Natural killer cell treated with Interleukin-12 subunit alpha and Interleukin-12 subunit beta and Interleukin-15 and Interleukin-18, amount 100 ng/mL, for 72 hours (primary cell): ENCODE results near the gene HOXB4. TPM values are rescaled to one million over a fixed set of nuclear protein-coding genes. Genes with fewer than 3 reads are reported as not detected.

Source experiments
- ATAC-seq, 2 donors: fragments of 150-1000 bp; cut with Tn5 transposase in 1 of 2; sonication (Bioruptor Pico), chemical (Tn5 transposase) in 1 of 2; 2 replicates each; pipeline ENCODE4 v1.10.0; 2021
- DNase-seq: peaks from one replicate; pipeline ENCODE4 v3.0.0; 2022; ENCODE audit warnings: low spot score
- H3K27ac Mint-ChIP-seq, 2 donors: 1 replicate in 1 of 2; 2 replicates in 1 of 2; pipeline ENCODE4 v1.8.0; 2022; ENCODE audit warnings: mixed read lengths in 2 of 2, mild to moderate bottlenecking in 1 of 2, moderate library complexity in 1 of 2
- H3K27me3 Mint-ChIP-seq, 2 donors: 1 replicate in 1 of 2; 2 replicates in 1 of 2; pipeline ENCODE4 v1.8.0; 2022; ENCODE audit warnings: mixed read lengths in 2 of 2
- H3K36me3 Mint-ChIP-seq: one replicate; pipeline ENCODE4 v1.8.0; 2022; ENCODE audit warnings: mixed read lengths
- H3K4me1 Mint-ChIP-seq, 2 donors: 1 replicate in 1 of 2; 2 replicates in 1 of 2; pipeline ENCODE4 v1.8.0; 2022; ENCODE audit warnings: low read depth in 2 of 2, mixed read lengths in 2 of 2, mild to moderate bottlenecking in 1 of 2
- H3K4me3 Mint-ChIP-seq: one replicate; pipeline ENCODE4 v1.8.0; 2022; ENCODE audit warnings: mixed read lengths
- H3K9me3 Mint-ChIP-seq: 2 replicates; pipeline ENCODE4 v1.8.0; 2022; ENCODE audit warnings: mixed read lengths
- total RNA-seq, 2 donors: library from RNA; stranded (reverse); gene quantifications; one replicate each; pipeline ENCODE4 v1.2.3, GENCODE V29; 2022

Gene HOXB4
- total RNA-seq, 2 donors from 2014 or later, result 6.9 to 8.2 TPM

DNA sequence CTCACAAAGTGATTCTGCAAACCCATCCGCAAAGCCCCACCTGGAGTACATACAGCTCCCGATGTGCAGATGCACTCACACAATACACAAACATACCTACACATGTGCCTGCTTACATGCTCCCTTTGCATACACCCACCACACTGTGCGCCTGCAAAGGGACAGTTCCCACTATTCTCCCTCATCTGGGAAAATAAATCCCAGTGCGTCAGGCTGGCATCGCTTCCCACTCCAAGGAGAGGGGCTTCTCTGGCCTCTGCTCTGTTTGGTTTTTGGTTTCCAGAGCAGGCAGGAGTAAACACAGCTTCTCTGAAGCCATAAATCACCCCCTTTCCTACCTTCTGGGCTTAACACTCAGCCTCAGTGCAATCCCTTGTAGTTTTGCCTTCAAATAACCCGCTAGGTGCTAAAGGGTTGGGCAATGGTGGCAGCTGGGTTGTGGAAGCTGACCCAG lies 14.7 kb downstream of the HOXB4 start:
- ATAC-seq (no peak), DNase-seq (no peak)
- no peaks in the 10 kb centered on the region for H3K36me3 Mint-ChIP-seq
- no peak overlapping the region for H3K4me3 Mint-ChIP-seq
- peaks cover 0 to 2% of the 10 kb centered on the region in 2 donors for H3K27me3 Mint-ChIP-seq
- H3K27ac Mint-ChIP-seq, result no peak overlapping the region
- H3K4me1 Mint-ChIP-seq, result peaks cover 11 to 33% of the 10 kb centered on the region in 2 donors
- no peaks in the 10 kb centered on the region for H3K9me3 Mint-ChIP-seq

DNA sequence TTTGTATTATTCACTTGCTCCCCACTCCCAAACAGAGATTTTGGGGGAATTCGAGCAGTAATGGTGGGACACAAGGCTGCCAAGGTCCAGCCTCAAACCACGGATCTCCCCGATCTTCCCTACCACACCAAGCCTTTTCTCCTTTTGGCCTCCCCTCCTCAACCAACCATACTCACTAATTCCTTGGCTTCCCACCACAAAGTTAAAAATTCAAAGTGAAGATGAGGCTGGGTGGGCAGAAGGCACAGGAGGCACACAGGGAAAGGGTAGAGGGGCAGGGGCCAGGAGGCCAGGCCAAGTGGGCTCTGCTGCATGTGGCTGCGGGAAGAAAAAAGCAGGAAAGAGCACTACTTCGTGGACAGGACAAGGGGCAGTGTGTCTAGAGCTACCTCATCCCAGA lies 15.2 kb downstream of the HOXB4 start:
- Mint-ChIP-seq H3K27ac (no peak overlapping the region), H3K9me3 (no peaks in the 10 kb centered on the region), H3K4me3 (no peak overlapping the region), H3K36me3 (no peaks in the 10 kb centered on the region), H3K4me1 (peaks cover 11 to 31% of the 10 kb centered on the region in 2 donors), H3K27me3 (peaks cover 0 to 2% of the 10 kb centered on the region in 2 donors)
- DNase-seq (no peak), ATAC-seq (no peak)

GRCh38 chr17:48561884-48562810 lies 16.0 kb downstream of the HOXB4 start:
- Mint-ChIP-seq H3K4me3 (no peak overlapping the region), H3K4me1 (peaks cover 11 to 31% of the 10 kb centered on the region in 2 donors), H3K27ac (peak overlapping the region in 1 of 2 donors; percentile 12), H3K27me3 (peaks cover 0 to 2% of the 10 kb centered on the region in 2 donors), H3K36me3 (no peaks in the 10 kb centered on the region), H3K9me3 (no peaks in the 10 kb centered on the region)
- ATAC-seq, result no peak
- no peak for DNase-seq

GRCh38 chr17:48559840-48560817 lies 18.0 kb downstream of the HOXB4 start:
- peaks cover 0 to 4% of the 10 kb centered on the region in 2 donors for H3K27me3 Mint-ChIP-seq
- no peak overlapping the region for H3K4me3 Mint-ChIP-seq
- no peaks in the 10 kb centered on the region for H3K9me3 Mint-ChIP-seq
- peaks cover 15 to 47% of the 10 kb centered on the region in 2 donors for H3K4me1 Mint-ChIP-seq
- H3K27ac Mint-ChIP-seq, result no peak overlapping the region
- ATAC-seq, result no peak
- DNase-seq, result no peak
- no peaks in the 10 kb centered on the region for H3K36me3 Mint-ChIP-seq

- no peaks in the 10 kb centered on the region for H3K36me3 Mint-ChIP-seq
- peak overlapping the region in 1 of 2 donors; percentile 45 for H3K27ac Mint-ChIP-seq
- no peak overlapping the region for H3K4me3 Mint-ChIP-seq
- no peak for ATAC-seq
- no peak for DNase-seq
- H3K27me3 Mint-ChIP-seq, result peaks cover 0 to 4% of the 10 kb centered on the region in 2 donors
- H3K4me1 Mint-ChIP-seq, result peaks cover 19 to 47% of the 10 kb centered on the region in 2 donors
- no peaks in the 10 kb centered on the region for H3K9me3 Mint-ChIP-seq
Measured at GRCh38 chr17:48559122-48559839, 18.9 kb downstream of the HOXB4 start.

DNA sequence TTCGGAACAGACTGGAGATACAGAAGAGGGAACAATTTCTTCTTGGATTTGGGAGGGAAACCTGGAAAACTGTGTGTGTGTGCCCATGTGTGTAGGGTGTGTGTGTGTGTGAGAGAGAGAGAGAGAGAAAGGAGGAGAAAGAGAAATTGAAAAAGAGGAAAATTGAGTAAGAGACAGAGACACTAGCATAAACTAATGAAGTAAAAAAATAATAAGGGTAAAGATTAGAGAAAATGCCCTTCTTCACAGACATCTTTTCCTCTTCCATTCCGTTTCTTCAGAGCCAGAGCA lies 19.4 kb downstream of the HOXB4 start:
- no peaks in the 10 kb centered on the region for H3K9me3 Mint-ChIP-seq
- no peak for ATAC-seq
- H3K4me1 Mint-ChIP-seq, result peaks cover 19 to 46% of the 10 kb centered on the region in 2 donors
- peaks cover 0 to 4% of the 10 kb centered on the region in 2 donors for H3K27me3 Mint-ChIP-seq
- H3K36me3 Mint-ChIP-seq, result no peaks in the 10 kb centered on the region
- no peak overlapping the region for H3K27ac Mint-ChIP-seq
- H3K4me3 Mint-ChIP-seq, result no peak overlapping the region
- DNase-seq, result no peak

DNA sequence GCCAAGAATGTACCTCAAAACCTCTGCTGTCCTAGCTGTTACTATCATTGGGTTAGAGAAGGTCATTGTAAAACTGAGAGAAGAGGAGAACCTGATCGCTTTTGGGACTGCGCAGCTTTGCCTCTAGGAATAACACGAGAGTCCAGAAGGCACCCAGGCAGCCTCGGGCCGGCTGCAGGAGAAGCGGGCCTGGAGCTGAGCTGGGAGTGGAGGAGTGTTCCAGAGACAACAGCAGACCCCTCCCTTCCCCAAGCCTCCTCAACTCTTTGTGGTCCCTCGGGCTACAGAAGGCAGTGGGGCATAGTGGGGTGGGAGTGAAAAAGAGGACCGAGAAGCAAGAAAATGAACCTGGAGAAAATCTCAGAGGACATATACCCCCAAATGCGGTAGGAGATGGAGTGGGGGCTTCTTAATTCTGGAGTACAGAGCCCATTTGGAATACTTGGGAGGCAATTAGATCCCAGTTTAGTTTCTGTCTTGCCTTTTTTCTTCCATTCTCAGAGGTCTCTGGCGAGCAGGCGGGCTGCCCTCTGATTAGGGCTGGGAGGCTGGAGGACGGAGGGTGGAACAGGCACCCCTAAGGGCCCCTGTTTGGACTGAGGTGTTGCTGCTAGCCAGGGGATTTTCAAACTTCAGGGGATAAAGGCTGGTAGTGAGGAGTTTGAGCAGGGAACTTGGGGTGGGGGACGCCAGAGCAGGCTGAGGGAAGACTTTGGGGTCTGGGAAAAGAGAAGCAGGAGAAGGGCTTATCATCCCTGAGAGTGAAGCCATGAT lies 19.9 kb downstream of the HOXB4 start:
- no peaks in the 10 kb centered on the region for H3K36me3 Mint-ChIP-seq
- DNase-seq (no peak), ATAC-seq (no peak)
- H3K27me3 Mint-ChIP-seq, result peaks cover 0 to 4% of the 10 kb centered on the region in 2 donors
- no peak overlapping the region for H3K4me3 Mint-ChIP-seq
- H3K27ac Mint-ChIP-seq, result peak overlapping the region in 1 of 2 donors; percentile 36
- H3K9me3 Mint-ChIP-seq, result no peaks in the 10 kb centered on the region
- peaks cover 19 to 42% of the 10 kb centered on the region in 2 donors for H3K4me1 Mint-ChIP-seq

GRCh38 chr17:48556576-48557401 lies 21.4 kb downstream of the HOXB4 start:
- Mint-ChIP-seq H3K4me1 (peaks cover 16 to 30% of the 10 kb centered on the region in 2 donors), H3K9me3 (no peaks in the 10 kb centered on the region), H3K27ac (peak overlapping the region; percentile 61 to 93), H3K36me3 (no peaks in the 10 kb centered on the region), H3K4me3 (peak overlapping the region; percentile 90), H3K27me3 (peaks cover 0 to 4% of the 10 kb centered on the region in 2 donors)
- ATAC-seq, result no peak
- no peak for DNase-seq

- Mint-ChIP-seq H3K36me3 (no peaks in the 10 kb centered on the region), H3K4me3 (peak overlapping the region; percentile 90), H3K4me1 (peaks cover 11 to 24% of the 10 kb centered on the region in 2 donors)
Measured at GRCh38 chr17:48556229-48556575, 21.9 kb downstream of the HOXB4 start.

GRCh38 chr17:48555258-48556228 lies 22.6 kb downstream of the HOXB4 start:
- ATAC-seq (peak; percentile 60 to 64), DNase-seq (no peak)
- Mint-ChIP-seq H3K9me3 (no peaks in the 10 kb centered on the region), H3K27me3 (peaks cover 0 to 4% of the 10 kb centered on the region in 2 donors), H3K27ac (peak overlapping the region; percentile 61 to 93), H3K4me1 (peaks cover 8 to 21% of the 10 kb centered on the region in 2 donors), H3K4me3 (peak overlapping the region; percentile 90), H3K36me3 (no peaks in the 10 kb centered on the region)

More at GRCh38 chr17:48556229-48556575, 21.9 kb downstream of the HOXB4 start:
- H3K27me3 Mint-ChIP-seq, result peaks cover 0 to 4% of the 10 kb centered on the region in 2 donors
- H3K9me3 Mint-ChIP-seq, result no peaks in the 10 kb centered on the region
- ATAC-seq (no peak), DNase-seq (no peak)
- H3K27ac Mint-ChIP-seq, result peak overlapping the region; percentile 61 to 93
